A549 (cell line): ENCODE measurements around the gene BNIP3. TPM values are rescaled to one million over a fixed set of nuclear protein-coding genes. Genes with fewer than 3 reads are reported as not detected.
"Not testable (repeated sequence)": the region's sequence is repeated elsewhere in the genome, so short reads cannot be mapped to it uniquely, and the experiment has no call there.

Experiments
- ATAC-seq, 2 experiments: fragments of 200-7000 bp in 1 of 2; fragments of >200 bp in 1 of 2; cut with Nextera tagmentation in 1 of 2; cut with Tn5 transposase in 1 of 2; 3 replicates each; pipeline versions ENCODE4 v1.8.0 to v1.9.1; 2018 to 2020; ENCODE audit warnings: mild to moderate bottlenecking in 1 of 2, moderate library complexity in 1 of 2
- CTCF ChIA-PET: fragments of 300-600 bp; sonication (Branson Sonifier 250); formaldehyde crosslinking; extraction: SDS; loops from one replicate; lab custom pipeline; 2021; ENCODE audit warnings: antibody characterized with exemption, inconsistent platforms; lab: Yijun Ruan, JAX
- POLR2A ChIA-PET: fragments of 350-600 bp; formaldehyde crosslinking; extraction: SDS; loops from one replicate; lab custom pipeline; 2021; ENCODE audit warnings: antibody characterized with exemption, inconsistent platforms; lab: Yijun Ruan, JAX
- DNase-seq, 2 experiments: peaks; one replicate each; pipeline versions ENCODE4 v3.0.0 to v3.0.0-alpha.2; 2011 to 2016; ENCODE audit warnings: low read depth in 1 of 2, low spot score in 1 of 2
- FAIRE-seq: peaks from 2 replicates; lab custom pipeline; 2011; peaks lifted over from hg19 to GRCh38; lab: Jason Lieb, UNC
- H3K27ac ChIP-seq, 2 experiments: fragments of >200 bp; sonication (Bioruptor Twin); formaldehyde crosslinking; 3 replicates each; pipeline ENCODE4 v1.5.1; 2016 to 2017
- H3K4me1 ChIP-seq: fragments of >200 bp; sonication (Bioruptor Twin); formaldehyde crosslinking; 3 replicates; pipeline ENCODE4 v1.6.1; 2016
- H3K4me2 ChIP-seq: fragments of >200 bp; sonication (Bioruptor Twin); formaldehyde crosslinking; 3 replicates; pipeline ENCODE4 v1.6.1; 2016
- H3K4me3 ChIP-seq: fragments of >200 bp; sonication (Bioruptor Twin); formaldehyde crosslinking; 3 replicates; pipeline ENCODE4 v1.5.1; 2016
- H3K9me3 ChIP-seq: fragments of >200 bp; sonication (Bioruptor Twin); formaldehyde crosslinking; 3 replicates; pipeline ENCODE4 v1.6.1; 2016
- ATOH8 ChIP-seq: fragments of 250-450 bp; sonication (Bioruptor Pico); IDR thresholded peaks from 2 replicates; pipeline ENCODE4 v1.5.0; 2020; ENCODE audit warnings: low read depth, mild to moderate bottlenecking, moderate library complexity
- CBX2 ChIP-seq: fragments of 200-600 bp; sonication (generic); IDR thresholded peaks from 2 replicates; pipeline ENCODE4 v1.6.1; 2016; ENCODE audit warnings: low read depth, mild to moderate bottlenecking, borderline replicate concordance
- CBX8 ChIP-seq: fragments of 200-600 bp; sonication (generic); IDR thresholded peaks from 2 replicates; pipeline ENCODE4 v1.6.1; 2016
- ELK1 ChIP-seq: fragments of 150-350 bp; IDR thresholded peaks from 2 replicates; pipeline ENCODE4 v1.6.1; 2014; ENCODE audit warnings: low read depth, mild to moderate bottlenecking, low read length
- ESRRA ChIP-seq: fragments of 150-350 bp; IDR thresholded peaks from 2 replicates; pipeline ENCODE4 v1.6.1; 2014; ENCODE audit warnings: mild to moderate bottlenecking, low read length, borderline replicate concordance
- FOSL2 ChIP-seq, 2 experiments: fragments of 450-650 bp in 1 of 2; fragments of >200 bp in 1 of 2; sonication (Bioruptor Twin) in 1 of 2; formaldehyde crosslinking; IDR thresholded peaks; 2 replicates each; pipeline versions ENCODE4 v1.5.0 to v1.6.1; 2016 to 2020; ENCODE audit warnings: mild to moderate bottlenecking in 1 of 2, moderate library complexity in 1 of 2
- FOXS1 ChIP-seq: fragments of 250-450 bp; sonication (Bioruptor Pico); IDR thresholded peaks from 2 replicates; pipeline ENCODE4 v1.5.0; 2020; ENCODE audit warnings: mild to moderate bottlenecking, moderate library complexity
- HDAC2 ChIP-seq: fragments of 200-600 bp; sonication (generic); IDR thresholded peaks from 2 replicates; pipeline ENCODE4 v1.6.1; 2016
- HOXB5 ChIP-seq: fragments of 250-450 bp; sonication (Bioruptor Pico); IDR thresholded peaks from 2 replicates; pipeline ENCODE4 v1.5.0; 2020; ENCODE audit warnings: mild to moderate bottlenecking, moderate library complexity
- NPAS2 ChIP-seq: fragments of 250-450 bp; sonication (Bioruptor Pico); IDR thresholded peaks from 2 replicates; pipeline ENCODE4 v1.8.0; 2022; ENCODE audit warnings: mild to moderate bottlenecking, moderate library complexity, borderline replicate concordance
- REST ChIP-seq: fragments of 200-600 bp; sonication (generic); IDR thresholded peaks from 2 replicates; pipeline ENCODE4 v1.6.1; 2016; ENCODE audit warnings: antibody characterized with exemption, mild to moderate bottlenecking, moderate library complexity
- RFX5 ChIP-seq: fragments of 450-650 bp; IDR thresholded peaks from 2 replicates; pipeline ENCODE4 v1.7.1; 2014; ENCODE audit warnings: antibody characterized with exemption, mild to moderate bottlenecking, moderate library complexity
- TFCP2L1 ChIP-seq: fragments of 250-450 bp; sonication (Bioruptor Pico); IDR thresholded peaks from 2 replicates; pipeline ENCODE4 v1.5.0; 2021; ENCODE audit warnings: mild to moderate bottlenecking
- ZC3H11A ChIP-seq: fragments of 450-650 bp; IDR thresholded peaks from 2 replicates; pipeline ENCODE4 v1.6.1; 2014; ENCODE audit warnings: antibody characterized with exemption, mild to moderate bottlenecking
- WGBS: methylation state at CpG from one replicate; pipeline ENCODE4 v1.1.6; 2017; ENCODE audit errors: missing lambda C conversion rate; 5-methylcytosine and 5-hydroxymethylcytosine counted together
- polyA plus RNA-seq, 4 experiments: library from polyadenylated mRNA; depleted of rRNA in 3 of 4; stranded (reverse); fragments of >200 nt; fragmentation: RNase III in 1 of 4; extraction: RNeasy Plus Mini Kit Qiagen cat#74134 plus additional on column Dnase treatment in 1 of 4; gene quantifications; 2 replicates in 3 of 4; 3 replicates in 1 of 4; pipeline ENCODE4 v1.2.3, GENCODE V29; 2011 to 2017

Gene BNIP3
- polyA plus RNA-seq, 2 of the 4 experiments (the other 2 are of a cell fraction), result 46.9 to 51.2 TPM

- CTCF ChIA-PET, result no interaction called here
- FAIRE-seq, result no peak
- DNase-seq, result no peak
- no peak overlapping the region for H3K27ac ChIP-seq
- WGBS, result 95% methylated on average over 21 of the region's 21 CpGs
- no peak overlapping the region for H3K4me2 ChIP-seq
- no peaks in the 10 kb centered on the region for H3K4me1 ChIP-seq
- POLR2A ChIA-PET, result no interaction called here
- no peak for TF ChIP-seq FOXS1 (CRISPR knock-in tag)
- no peaks in the 10 kb centered on the region for H3K9me3 ChIP-seq
- H3K4me3 ChIP-seq, result no peak overlapping the region
- ATAC-seq, result no peak
Observed at GRCh38 chr10:131954356-131954965, 27.3 kb downstream of the BNIP3 start.

- CTCF ChIA-PET, result interaction anchor here (2.6 to 8.2 kb wide), 2 partner anchors 31 to 73 kb away, joined by 7 to 59 read pairs; partner anchors contain the start of gene BNIP3
- DNase-seq, POLR2A ChIA-PET, H3K4me3 ChIP-seq, H3K27ac ChIP-seq, ATAC-seq, H3K9me3 ChIP-seq, FAIRE-seq, H3K4me2 ChIP-seq: not testable (repeated sequence)
- peaks cover 34% of the 10 kb centered on the region for H3K4me1 ChIP-seq
- 78% methylated on average over 5 of the region's 7 CpGs for WGBS
Observed at GRCh38 chr10:131949908-131950307, 31.8 kb downstream of the BNIP3 start.

- TF ChIP-seq TFCP2L1, result no peak
- no peak for TF ChIP-seq CBX2
- TF ChIP-seq RFX5, result no peak
- no peak for TF ChIP-seq HDAC2
- H3K9me3 ChIP-seq, result no peaks in the 10 kb centered on the region
- CTCF ChIA-PET, result interaction anchor here (1.5 to 8.2 kb wide), 4 partner anchors 32 to 194 kb away, joined by 4 to 59 read pairs (median 8); partner anchors contain the start of gene BNIP3
- ATAC-seq (no peak), FAIRE-seq (no peak), DNase-seq (no peak)
- H3K4me3 ChIP-seq, result no peak overlapping the region
- no peak overlapping the region for H3K4me2 ChIP-seq
- POLR2A ChIA-PET, result interaction anchor here (0.6 kb wide), 1 partner anchor 570 kb away, joined by 3 read pairs; no protein-coding TSS in a partner anchor
- peak overlapping the region in 1 of 2 experiments; percentile 11; a peak in 1 of 6 replicates for H3K27ac ChIP-seq
- 93% methylated on average over 20 of the region's 23 CpGs for WGBS
- peaks cover 34% of the 10 kb centered on the region for H3K4me1 ChIP-seq
Observed at GRCh38 chr10:131949041-131949862, 32.5 kb downstream of the BNIP3 start.

GRCh38 chr10:131948501-131948900 lies 33.2 kb downstream of the BNIP3 start:
- whole genome bisulfite sequencing, result 93% methylated on average over 5 of the region's 6 CpGs
- ChIA-PET POLR2A (interaction anchor here (0.6 kb wide), 1 partner anchor 569 kb away, joined by 3 read pairs; no protein-coding TSS in a partner anchor), CTCF (interaction anchor here (0.9 to 8.2 kb wide), 7 partner anchors 11 to 194 kb away, joined by 3 to 59 read pairs (median 4); partner anchors contain the start of gene BNIP3)
- peak overlapping the region in 1 of 2 experiments; percentile 11; a peak in 1 of 6 replicates for H3K27ac ChIP-seq
- no peaks in the 10 kb centered on the region for H3K9me3 ChIP-seq
- ATAC-seq, result no peak
- no peak overlapping the region; the same call in 2 of the 3 replicates for H3K4me2 ChIP-seq
- H3K4me1 ChIP-seq, result peaks cover 34% of the 10 kb centered on the region
- no peak for TF ChIP-seq HOXB5 (CRISPR knock-in tag)
- TF ChIP-seq REST, result no peak
- TF ChIP-seq FOSL2 (IDR thresholded peaks at IDR 0.05), result no peak
- TF ChIP-seq FOSL2 (CRISPR knock-in tag; IDR thresholded peaks at IDR 0.05), result no peak
- no peak for TF ChIP-seq TFCP2L1
- no peak for TF ChIP-seq CBX8
- TF ChIP-seq ELK1, result no peak
- no peak for TF ChIP-seq ESRRA
- TF ChIP-seq ZC3H11A, result no peak
- no peak for TF ChIP-seq NPAS2 (CRISPR knock-in tag)
- TF ChIP-seq ATOH8 (CRISPR knock-in tag), result no peak
- TF ChIP-seq, all 56 proteins: peak for 0
- FAIRE-seq (no peak), DNase-seq (no peak)
- H3K4me3 ChIP-seq, result no peak overlapping the region
